Activated CD8-positive, alpha-beta memory T cell treated with anti-CD3 and anti-CD28 coated beads for 48 hours (primary cell): ENCODE data around the gene SAXO1.

Experiments used
- DNase-seq, 3 experiments: peaks; one replicate each; pipeline ENCODE4 v3.0.0-alpha.2; 2020; ENCODE audit warnings: low read depth in 2 of 3, low spot score in 2 of 3

Gene SAXO1

GRCh38 chr9:18887546-18887945 is 145.5 kb downstream of the SAXO1 start:
- DNase-seq: no peak

- no peak for DNase-seq
Observed at GRCh38 chr9:18881758-18882157, 151.3 kb downstream of the SAXO1 start.

- DNase-seq: no peak
Observed at GRCh38 chr9:18877984-18878383, 155.0 kb downstream of the SAXO1 start.
